Activated CD8-positive, alpha-beta memory T cell treated with anti-CD3 and anti-CD28 coated beads, Interleukin-2, amount 10 ng/mL, durations not matched to agents 7 days and 5 days (primary cell): Measurements from ENCODE around the gene FBXO44. TPM values are rescaled to one million over a fixed set of nuclear protein-coding genes. Genes with fewer than 3 reads are reported as not detected.
"Not testable (repeated sequence)": the region's sequence is repeated elsewhere in the genome, so short reads cannot be mapped to it uniquely, and the experiment has no call there.

Experiments used
- ATAC-seq: fragments of 150-1000 bp; cut with Tn5 transposase; one replicate; pipeline ENCODE4 v1.10.0; 2021; ENCODE audit warnings: moderate library complexity
- CTCF ChIA-PET: fragments of 350-600 bp; sonication (Branson Sonifier 250); formaldehyde crosslinking; loops from one replicate; lab custom pipeline; 2021; ENCODE audit warnings: antibody characterized with exemption; lab: Charles Lee
- DNase-seq: peaks from one replicate; pipeline ENCODE4 v3.0.0-alpha.2; 2020
- H3K27ac Mint-ChIP-seq: one replicate; pipeline ENCODE4 v1.8.0; 2021; ENCODE audit warnings: mild to moderate bottlenecking, mixed read lengths
- H3K27me3 Mint-ChIP-seq: one replicate; pipeline ENCODE4 v1.8.0; 2021; ENCODE audit warnings: mixed read lengths
- H3K36me3 Mint-ChIP-seq: one replicate; pipeline ENCODE4 v1.8.0; 2021; ENCODE audit warnings: mild to moderate bottlenecking, mixed read lengths
- H3K4me1 Mint-ChIP-seq: one replicate; pipeline ENCODE4 v1.8.0; 2021; ENCODE audit warnings: mixed read lengths
- H3K4me3 Mint-ChIP-seq: one replicate; pipeline ENCODE4 v1.8.0; 2021; ENCODE audit warnings: mild to moderate bottlenecking, moderate library complexity, mixed read lengths
- H3K9me3 Mint-ChIP-seq: one replicate; pipeline ENCODE4 v1.8.0; 2022; ENCODE audit warnings: low read depth, mixed read lengths
- total RNA-seq, 2 experiments: library from RNA; stranded (reverse); gene quantifications; one replicate each; pipeline ENCODE4 v1.2.3, GENCODE V29; 2021

The FBXO44 gene, protein sequence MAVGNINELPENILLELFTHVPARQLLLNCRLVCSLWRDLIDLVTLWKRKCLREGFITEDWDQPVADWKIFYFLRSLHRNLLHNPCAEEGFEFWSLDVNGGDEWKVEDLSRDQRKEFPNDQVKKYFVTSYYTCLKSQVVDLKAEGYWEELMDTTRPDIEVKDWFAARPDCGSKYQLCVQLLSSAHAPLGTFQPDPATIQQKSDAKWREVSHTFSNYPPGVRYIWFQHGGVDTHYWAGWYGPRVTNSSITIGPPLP
- total RNA-seq, result 10 to 100 TPM; 28.6 to 39.9 TPM

GRCh38 chr1:11654137-11654938, at the start of gene FBXO44, which contains the start of gene FBXO2:
TSS of gene FBXO44 (plus strand) at chr1:11654877. CDS start at chr1:11655836, 959 bp downstream.
TSS of gene FBXO2 (minus strand) at chr1:11654429. CDS start at chr1:11654340, 89 bp downstream.
- peaks cover 27% of the 10 kb centered on the region for H3K4me1 Mint-ChIP-seq
- no peak within 1 kb of the TSS for H3K27ac Mint-ChIP-seq
- peaks cover 7% of the 10 kb centered on the region for H3K36me3 Mint-ChIP-seq
- H3K27me3 Mint-ChIP-seq, result peaks cover 3% of the 10 kb centered on the region
- ATAC-seq, result peak; percentile 79
- peak within 1 kb of the TSS; percentile 63 for H3K4me3 Mint-ChIP-seq
- peak; percentile 61 for DNase-seq
- CTCF ChIA-PET, result interaction anchor here (2.3 to 9.6 kb wide), 4 partner anchors 10 to 69 kb away, joined by 13 to 214 read pairs (median 64); partner anchors contain the start of gene FBXO6
- H3K9me3 Mint-ChIP-seq, result no peaks in the 10 kb centered on the region

GRCh38 chr1:11606775-11607174, 47.9 kb upstream of the FBXO44 start:
- Mint-ChIP-seq H3K4me3 (no peak overlapping the region), H3K9me3 (no peaks in the 10 kb centered on the region), H3K4me1 (no peaks in the 10 kb centered on the region), H3K36me3 (no peaks in the 10 kb centered on the region), H3K27me3 (peaks cover 11% of the 10 kb centered on the region), H3K27ac (no peak overlapping the region)
- DNase-seq (no peak), ATAC-seq (no peak)
- CTCF ChIA-PET, result interaction anchor here (1.8 kb wide), 1 partner anchor 39 kb away, joined by 6 read pairs; no protein-coding TSS in a partner anchor

- H3K9me3 Mint-ChIP-seq, H3K27me3 Mint-ChIP-seq, H3K36me3 Mint-ChIP-seq, H3K27ac Mint-ChIP-seq, H3K4me1 Mint-ChIP-seq, CTCF ChIA-PET, H3K4me3 Mint-ChIP-seq, DNase-seq, ATAC-seq: not testable (repeated sequence)
These were observed 46.0 kb upstream of the FBXO44 start for GRCh38 chr1:11608596-11609130.

- H3K27me3 Mint-ChIP-seq, H3K36me3 Mint-ChIP-seq, H3K4me1 Mint-ChIP-seq, H3K4me3 Mint-ChIP-seq, ATAC-seq, DNase-seq, CTCF ChIA-PET, H3K27ac Mint-ChIP-seq, H3K9me3 Mint-ChIP-seq: not testable (repeated sequence)
These were observed 45.3 kb upstream of the FBXO44 start for GRCh38 chr1:11609378-11609777.

GRCh38 chr1:11610629-11611180, 44.0 kb upstream of the FBXO44 start:
- Mint-ChIP-seq H3K4me3 (no peak overlapping the region), H3K27ac (no peak overlapping the region), H3K4me1 (no peaks in the 10 kb centered on the region), H3K27me3 (peaks cover 10% of the 10 kb centered on the region), H3K9me3 (no peaks in the 10 kb centered on the region), H3K36me3 (no peaks in the 10 kb centered on the region)
- ATAC-seq (no peak), DNase-seq (no peak)
- CTCF ChIA-PET, result no interaction called here

GRCh38 chr1:11611638-11612327, 42.9 kb upstream of the FBXO44 start:
- no peaks in the 10 kb centered on the region for H3K36me3 Mint-ChIP-seq
- H3K9me3 Mint-ChIP-seq, result no peaks in the 10 kb centered on the region
- ATAC-seq, result no peak
- H3K4me3 Mint-ChIP-seq, result no peak overlapping the region
- no peak overlapping the region for H3K27ac Mint-ChIP-seq
- peaks cover 2% of the 10 kb centered on the region for H3K27me3 Mint-ChIP-seq
- H3K4me1 Mint-ChIP-seq, result no peaks in the 10 kb centered on the region
- CTCF ChIA-PET, result no interaction called here
- DNase-seq, result no peak

GRCh38 chr1:11613347-11613746, 41.3 kb upstream of the FBXO44 start:
- Mint-ChIP-seq H3K4me1 (no peaks in the 10 kb centered on the region), H3K27me3 (peaks cover 5% of the 10 kb centered on the region), H3K27ac (no peak overlapping the region), H3K9me3 (no peaks in the 10 kb centered on the region), H3K4me3 (no peak overlapping the region), H3K36me3 (no peaks in the 10 kb centered on the region)
- DNase-seq (no peak), ATAC-seq (no peak)
- CTCF ChIA-PET, result interaction anchor here (1.2 kb wide), 1 partner anchor 30 kb away, joined by 3 read pairs; no protein-coding TSS in a partner anchor

- Mint-ChIP-seq H3K4me1 (no peaks in the 10 kb centered on the region), H3K9me3 (no peaks in the 10 kb centered on the region), H3K36me3 (no peaks in the 10 kb centered on the region), H3K4me3 (no peak overlapping the region), H3K27ac (no peak overlapping the region), H3K27me3 (peaks cover 5% of the 10 kb centered on the region)
- CTCF ChIA-PET, result no interaction called here
- DNase-seq (no peak), ATAC-seq (no peak)
These were observed 39.6 kb upstream of the FBXO44 start for GRCh38 chr1:11615090-11615489.

GRCh38 chr1:11616766-11617165, 37.9 kb upstream of the FBXO44 start:
- Mint-ChIP-seq H3K36me3 (no peaks in the 10 kb centered on the region), H3K4me1 (no peaks in the 10 kb centered on the region), H3K4me3 (no peak overlapping the region), H3K27me3 (peaks cover 6% of the 10 kb centered on the region), H3K9me3 (no peaks in the 10 kb centered on the region), H3K27ac (no peak overlapping the region)
- DNase-seq (no peak), ATAC-seq (no peak)
- CTCF ChIA-PET, result interaction anchor here (1.1 kb wide), 1 partner anchor 26 kb away, joined by 3 read pairs; no protein-coding TSS in a partner anchor

- no peak overlapping the region for H3K4me3 Mint-ChIP-seq
- peaks cover 11% of the 10 kb centered on the region for H3K27me3 Mint-ChIP-seq
- no peaks in the 10 kb centered on the region for H3K9me3 Mint-ChIP-seq
- CTCF ChIA-PET, result interaction anchor here (1.1 kb wide), 1 partner anchor 25 kb away, joined by 3 read pairs; no protein-coding TSS in a partner anchor
- H3K4me1 Mint-ChIP-seq, result no peaks in the 10 kb centered on the region
- no peak overlapping the region for H3K27ac Mint-ChIP-seq
- DNase-seq (no peak), ATAC-seq (no peak)
- H3K36me3 Mint-ChIP-seq, result no peaks in the 10 kb centered on the region
These were observed 37.4 kb upstream of the FBXO44 start for GRCh38 chr1:11617314-11617713.

GRCh38 chr1:11617741-11618140, 36.9 kb upstream of the FBXO44 start:
- H3K27ac Mint-ChIP-seq, result no peak overlapping the region
- no peaks in the 10 kb centered on the region for H3K36me3 Mint-ChIP-seq
- ATAC-seq (no peak), DNase-seq (no peak)
- peaks cover 12% of the 10 kb centered on the region for H3K27me3 Mint-ChIP-seq
- CTCF ChIA-PET, result interaction anchor here (1.1 kb wide), 1 partner anchor 25 kb away, joined by 3 read pairs; no protein-coding TSS in a partner anchor
- H3K4me1 Mint-ChIP-seq, result no peaks in the 10 kb centered on the region
- no peaks in the 10 kb centered on the region for H3K9me3 Mint-ChIP-seq
- no peak overlapping the region for H3K4me3 Mint-ChIP-seq

- CTCF ChIA-PET, result no interaction called here
- H3K4me3 Mint-ChIP-seq, result no peak overlapping the region
- no peaks in the 10 kb centered on the region for H3K9me3 Mint-ChIP-seq
- no peaks in the 10 kb centered on the region for H3K36me3 Mint-ChIP-seq
- H3K27me3 Mint-ChIP-seq, result peaks cover 11% of the 10 kb centered on the region
- H3K27ac Mint-ChIP-seq, result no peak overlapping the region
- no peaks in the 10 kb centered on the region for H3K4me1 Mint-ChIP-seq
- DNase-seq, result no peak
- no peak for ATAC-seq
These were observed 34.3 kb upstream of the FBXO44 start for GRCh38 chr1:11620405-11620804.

GRCh38 chr1:11620924-11621323, 33.8 kb upstream of the FBXO44 start:
- Mint-ChIP-seq H3K27ac (no peak overlapping the region), H3K4me1 (no peaks in the 10 kb centered on the region), H3K9me3 (no peaks in the 10 kb centered on the region), H3K4me3 (no peak overlapping the region), H3K27me3 (peaks cover 11% of the 10 kb centered on the region), H3K36me3 (no peaks in the 10 kb centered on the region)
- DNase-seq (no peak), ATAC-seq (no peak)
- CTCF ChIA-PET, result no interaction called here
